GM18499 (cell line): ENCODE results near the gene ABCC12.
"Not testable (repeated sequence)": the region's sequence is repeated elsewhere in the genome, so short reads cannot be mapped to it uniquely, and the experiment has no call there.

ENCODE experiments used
- ATAC-seq: cut with Tn5 transposase; IDR thresholded peaks from one replicate; pipeline ENCODE4 v1.9.1; 2021; ENCODE audit warnings: moderate number of reproducible peaks; ENCODE audit not compliant: insufficient read depth, unreplicated experiment

Gene ABCC12

GRCh38 chr16:48166617-48167016 is 10.8 kb upstream of the ABCC12 start:
- ATAC-seq: not testable (repeated sequence)

DNA sequence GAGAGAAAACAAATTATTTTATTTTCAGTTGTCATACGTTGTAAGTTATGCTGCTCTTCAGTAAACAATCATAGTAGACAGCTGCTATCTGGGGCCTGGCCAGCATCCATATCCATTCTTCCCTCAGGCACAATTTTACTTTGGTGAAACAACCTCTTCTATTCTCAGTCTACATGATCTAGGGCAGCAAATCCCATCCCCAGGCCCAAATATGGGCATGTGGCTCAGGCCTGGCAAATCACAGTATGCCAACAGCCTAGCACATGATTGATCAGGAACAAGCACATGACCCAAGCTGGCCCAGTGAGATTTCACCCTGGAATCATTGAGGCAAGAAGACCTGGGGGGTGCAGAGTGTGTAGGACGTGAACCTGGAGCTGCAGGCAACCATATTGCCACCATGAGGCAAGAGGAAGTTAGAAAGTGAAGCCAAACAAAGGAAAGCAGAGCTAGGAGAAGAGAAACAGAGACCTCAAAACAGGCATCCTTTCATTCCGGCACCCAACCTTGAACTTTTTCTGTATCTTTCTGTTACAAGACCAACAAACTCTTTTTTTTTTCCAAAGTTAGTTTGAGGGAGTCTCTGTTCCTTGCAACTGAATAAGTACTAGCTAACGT is 10.3 kb upstream of the ABCC12 start:
- ATAC-seq: no peak

DNA sequence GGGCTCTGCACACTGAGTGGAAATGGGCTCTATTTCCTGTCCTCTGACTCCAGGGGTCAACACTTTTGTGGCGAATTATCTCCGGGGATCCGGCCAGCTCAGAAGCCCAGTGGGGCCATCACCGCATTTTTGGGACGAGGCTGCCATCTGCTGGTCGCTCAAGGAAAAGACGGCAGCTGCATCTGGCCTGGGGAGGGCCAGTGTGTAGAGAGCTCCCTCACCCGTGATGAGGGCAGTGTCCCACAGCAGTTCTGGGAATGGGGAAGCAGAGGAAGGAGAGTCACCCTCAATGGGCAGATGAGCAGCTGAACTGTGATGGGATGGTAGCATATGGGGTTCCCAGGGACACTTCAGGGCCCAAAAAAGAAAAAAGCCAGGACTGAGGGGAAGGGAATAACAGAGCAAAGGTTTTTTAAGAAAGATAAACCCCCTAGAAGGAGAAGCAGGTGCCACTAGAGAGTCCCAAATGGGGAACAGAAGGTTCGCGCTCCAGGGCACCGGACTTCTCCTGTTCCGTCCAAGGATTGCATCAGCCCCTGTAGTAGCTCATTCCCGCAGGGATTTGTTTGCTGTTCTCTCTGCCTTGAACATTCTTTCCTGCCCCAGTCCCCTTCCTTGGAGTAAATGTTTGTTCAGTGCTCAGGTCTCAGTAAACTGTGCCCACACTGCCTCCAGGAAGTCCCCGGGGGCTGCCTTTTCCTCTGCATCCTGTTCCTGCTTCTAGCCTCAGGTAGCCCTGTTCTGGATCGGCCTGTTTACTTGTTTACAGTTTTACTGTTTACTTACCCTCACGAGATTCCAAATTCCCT is 9.3 kb upstream of the ABCC12 start:
- ATAC-seq: no peak

DNA sequence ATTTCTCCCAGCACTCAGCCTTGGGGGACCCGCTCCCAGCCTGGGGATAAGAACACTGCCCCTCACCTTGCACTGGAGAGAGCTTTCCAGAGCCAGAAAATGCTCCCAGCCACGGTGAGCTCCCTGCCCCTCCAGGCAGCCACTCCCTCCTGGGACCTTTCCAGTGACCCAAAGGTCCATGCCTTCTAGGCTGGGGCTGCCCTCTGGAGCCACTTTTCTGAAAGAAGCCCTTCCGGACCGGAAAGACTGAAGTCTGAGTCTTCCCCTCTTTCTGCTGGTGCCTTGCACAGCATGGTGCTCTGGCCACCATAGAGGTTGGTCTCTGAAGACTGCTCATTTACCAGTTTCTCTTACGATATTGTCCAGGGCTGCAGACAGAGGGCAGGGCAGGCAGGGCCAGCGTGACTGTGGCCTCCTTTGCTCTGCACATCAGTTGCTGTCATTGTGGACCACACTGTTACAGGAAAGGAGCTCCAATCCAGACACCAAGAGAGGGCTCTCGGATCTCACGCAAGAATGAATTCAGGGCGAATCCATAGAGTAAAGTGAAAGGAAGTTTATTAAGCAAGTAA is 7.1 kb upstream of the ABCC12 start:
- ATAC-seq: no peak

- ATAC-seq: no peak
Observed at GRCh38 chr16:48161906-48162305, 6.1 kb upstream of the ABCC12 start.

- ATAC-seq: no peak
Observed at GRCh38 chr16:48160575-48160974, 4.8 kb upstream of the ABCC12 start.

GRCh38 chr16:48158296-48158695 is 2.5 kb upstream of the ABCC12 start:
- peak; percentile 77 for ATAC-seq

DNA sequence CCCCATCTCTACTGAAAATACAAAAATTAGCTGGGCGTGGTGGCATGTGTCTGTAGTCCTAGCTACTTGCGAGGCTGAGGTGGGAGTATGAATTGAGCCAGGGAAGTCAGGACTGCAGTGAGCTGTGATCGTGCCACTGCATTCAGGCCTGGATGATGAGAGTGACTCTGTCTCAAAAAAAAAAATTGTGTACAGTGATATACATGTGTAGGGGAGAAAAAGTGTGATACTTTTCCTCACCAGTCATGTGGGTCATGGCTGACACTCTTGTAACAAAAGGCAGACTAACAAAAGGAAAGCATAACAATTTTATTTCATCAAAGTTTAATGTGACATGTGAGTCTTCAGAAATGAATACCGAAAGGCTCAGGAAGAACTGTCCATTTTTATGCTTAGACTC is 2.0 kb upstream of the ABCC12 start:
- no peak for ATAC-seq

DNA sequence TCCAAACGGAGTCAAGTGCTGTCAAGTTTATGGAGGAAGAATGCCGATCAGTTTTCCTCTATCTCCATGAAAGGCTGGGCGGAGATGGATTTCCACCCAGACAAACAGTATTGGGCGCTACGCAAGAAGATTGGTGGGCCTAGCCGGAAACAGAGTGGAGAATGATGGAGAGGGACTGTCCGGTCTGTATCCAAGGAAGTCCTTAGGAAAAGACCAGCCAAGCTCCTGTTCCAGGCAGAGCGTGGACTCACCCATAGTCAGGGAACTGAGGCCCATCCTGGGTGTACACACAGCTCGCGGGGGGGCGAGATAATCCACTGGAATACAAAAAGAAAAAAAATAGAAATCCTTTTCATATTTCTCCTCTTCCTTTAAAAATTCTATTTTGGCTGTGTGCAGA is 1.5 kb upstream of the ABCC12 start:
- no peak for ATAC-seq

DNA sequence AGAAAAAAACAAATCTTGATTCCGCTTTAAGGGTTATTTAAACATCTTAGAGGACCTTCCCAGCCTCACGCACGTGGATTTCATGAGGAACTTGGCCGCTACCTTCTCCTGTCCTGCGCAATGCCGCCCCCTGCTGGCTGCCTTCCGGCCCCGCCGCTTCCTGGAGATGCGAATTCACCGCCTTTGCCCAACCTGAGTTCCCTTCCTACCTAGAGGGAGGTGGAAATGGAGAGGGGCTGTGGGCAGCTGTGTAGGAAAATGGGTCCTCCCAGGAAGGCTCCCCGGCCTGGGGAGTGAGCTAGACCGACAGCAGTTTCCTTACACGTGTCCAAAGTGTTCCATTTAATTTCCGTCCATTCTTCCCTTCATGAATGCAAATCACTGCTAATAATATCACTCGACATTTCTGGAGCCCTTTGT is 1.0 kb upstream of the ABCC12 start:
- no peak for ATAC-seq

- no peak for ATAC-seq
Observed at GRCh38 chr16:48153774-48154173, 2.0 kb downstream of the ABCC12 start.

- no peak for ATAC-seq
Observed at GRCh38 chr16:48152226-48152625, 3.6 kb downstream of the ABCC12 start.

GRCh38 chr16:48150707-48151106 is 5.1 kb downstream of the ABCC12 start:
- ATAC-seq: no peak

DNA sequence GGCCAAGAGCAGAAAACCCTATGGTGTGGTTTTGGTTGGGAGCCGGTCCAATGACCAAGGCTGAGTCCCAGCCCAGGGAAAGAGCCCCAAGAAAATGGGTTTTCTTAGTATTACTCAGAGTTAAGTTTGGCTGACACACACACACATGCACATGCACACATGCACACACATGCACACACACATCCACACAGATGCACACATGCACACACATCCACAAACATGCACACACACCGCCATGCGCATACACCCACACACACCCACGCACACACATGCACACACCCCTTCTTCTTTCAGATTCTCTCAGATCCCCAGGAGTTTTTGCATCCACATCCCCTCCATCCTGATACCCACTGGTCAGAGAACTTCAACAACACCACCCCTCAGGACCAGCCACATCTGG is 9.1 kb downstream of the ABCC12 start:
- no peak for ATAC-seq

GRCh38 chr16:48146131-48146530 is 9.7 kb downstream of the ABCC12 start:
- no peak for ATAC-seq

DNA sequence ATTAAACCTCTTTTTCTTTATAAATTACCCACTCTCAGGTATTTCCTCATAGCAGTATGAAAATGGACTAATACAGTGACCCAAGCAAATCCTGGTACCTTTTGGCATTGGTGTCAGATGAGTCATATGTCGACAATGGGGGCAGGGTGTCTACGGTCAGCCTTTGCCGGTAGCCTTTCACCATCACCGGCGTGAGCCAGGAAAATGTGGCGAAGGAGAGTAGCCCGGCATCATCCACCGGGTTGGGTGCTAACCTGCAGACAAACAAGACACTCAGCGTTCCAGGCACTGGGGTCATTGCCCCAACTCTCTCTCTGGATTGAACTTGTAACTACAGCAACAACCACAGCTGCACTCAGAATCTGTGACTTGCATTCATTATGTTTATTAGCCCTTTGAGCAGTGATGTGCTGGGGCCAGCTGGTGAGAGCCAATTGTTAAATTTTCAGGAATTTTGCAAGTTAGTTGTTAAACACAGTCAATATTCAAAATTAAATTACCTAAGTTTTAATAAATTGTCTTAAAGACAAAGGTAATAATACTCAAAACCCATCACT is 11.9 kb downstream of the ABCC12 start:
- ATAC-seq: no peak

- no peak for ATAC-seq
Observed at GRCh38 chr16:48140821-48141220, 15.0 kb downstream of the ABCC12 start.

DNA sequence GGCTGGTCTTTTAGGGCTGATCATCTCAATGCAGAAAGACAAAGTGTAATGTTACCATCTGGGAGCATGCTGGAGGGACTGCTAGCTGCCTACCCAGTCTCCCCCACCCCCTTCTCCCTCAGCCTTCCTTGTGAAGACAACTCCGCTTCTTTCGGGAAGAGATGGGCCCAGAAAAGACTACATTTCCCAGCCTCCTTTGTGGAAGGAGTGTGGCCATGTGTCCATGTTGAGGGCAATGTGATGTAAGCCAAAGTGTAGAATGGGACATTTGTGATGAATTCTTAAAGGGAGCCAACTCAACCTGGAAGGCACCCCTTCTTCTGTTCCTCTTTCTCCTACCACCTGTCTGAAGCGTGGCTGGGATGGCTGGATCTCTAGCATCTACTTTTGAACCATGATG is 16.3 kb downstream of the ABCC12 start:
- no peak for ATAC-seq

DNA sequence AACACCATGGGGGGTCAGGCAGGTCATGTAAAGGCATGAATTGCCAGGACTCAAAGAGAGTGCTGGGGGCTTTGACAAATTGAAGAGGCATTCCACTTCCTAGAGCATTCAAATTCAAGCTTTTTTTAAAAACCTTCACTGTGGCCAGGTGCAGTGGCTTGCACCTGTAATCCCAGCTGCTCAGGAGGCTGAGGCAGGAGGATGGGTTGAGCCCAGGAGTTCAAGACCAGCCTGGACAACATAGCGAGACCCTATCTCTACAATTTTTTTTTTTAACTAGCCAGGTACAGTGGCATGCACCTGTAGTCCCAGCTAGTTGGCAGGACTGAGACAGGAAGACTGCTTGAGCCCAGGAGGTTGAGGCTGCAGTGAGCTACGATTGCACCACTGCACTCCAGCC is 17.2 kb downstream of the ABCC12 start:
- no peak for ATAC-seq

GRCh38 chr16:48137822-48138221 is 18.0 kb downstream of the ABCC12 start:
- ATAC-seq: no peak
